HEK293 (cell line): Measurements from ENCODE around the gene CRCP.
A peak's percentile ranks its signal among the peaks of the same experiment; 100 is the strongest.

Experiments used
- CTCF ChIA-PET: fragments of 350-600 bp; formaldehyde crosslinking; extraction: SDS; loops from one replicate; lab custom pipeline; 2021; ENCODE audit warnings: antibody characterized with exemption; lab: Yijun Ruan, JAX
- POLR2A ChIA-PET: fragments of 300-600 bp; formaldehyde crosslinking; extraction: SDS; loops from one replicate; lab custom pipeline; 2020; ENCODE audit warnings: antibody characterized with exemption, inconsistent platforms; lab: Yijun Ruan, JAX
- H3K27ac ChIP-seq: fragments of 200-500 bp; sonication (Bioruptor generic); 2 replicates; pipeline ENCODE4 v1.5.1; 2014; ENCODE audit warnings: low read depth, low read length, control low read depth, inconsistent platforms; ENCODE audit errors: extremely low read depth
- H3K36me3 ChIP-seq, 2 experiments: fragments of 200-500 bp in 1 of 2; sonication (Bioruptor generic) in 1 of 2; 1 replicate in 1 of 2; 2 replicates in 1 of 2; pipeline ENCODE4 v1.5.1; 2014 to 2017; ENCODE audit warnings: inconsistent platforms in 2 of 2, low read length in 2 of 2; ENCODE audit not compliant: control insufficient read depth in 2 of 2, insufficient read depth in 1 of 2
- H3K4me1 ChIP-seq: fragments of 200-500 bp; sonication (Bioruptor generic); 2 replicates; pipeline ENCODE4 v1.5.1; 2014; ENCODE audit warnings: mild to moderate bottlenecking, low read length, inconsistent platforms; ENCODE audit not compliant: control insufficient read depth, insufficient read depth
- H3K4me3 ChIP-seq: 2 replicates; pipeline ENCODE4 v1.5.1; 2011; ENCODE audit warnings: low read depth, mild to moderate bottlenecking, control low read depth, low read length, moderate library complexity
- H3K9me3 ChIP-seq: fragments of 200-500 bp; sonication (Bioruptor generic); 2 replicates; pipeline ENCODE4 v1.5.1; 2014; ENCODE audit warnings: low read depth, low read length, inconsistent platforms; ENCODE audit not compliant: control insufficient read depth, insufficient read depth
- AEBP2 ChIP-seq: fragments of 450-650 bp; formaldehyde crosslinking; IDR thresholded peaks from 2 replicates; pipeline ENCODE4 v1.5.1; 2016; ENCODE audit warnings: missing biosample characterization, missing genetic modification characterization, borderline replicate concordance
- KLF1 ChIP-seq: fragments of 450-650 bp; formaldehyde crosslinking; IDR thresholded peaks from 2 replicates; pipeline ENCODE4 v1.5.1; 2016; ENCODE audit warnings: missing biosample characterization, missing genetic modification characterization
- KLF10 ChIP-seq: fragments of 450-650 bp; IDR thresholded peaks from 2 replicates; pipeline ENCODE4 v1.5.1; 2018; ENCODE audit warnings: missing biosample characterization, mild to moderate bottlenecking, missing genetic modification characterization
- KLF9 ChIP-seq: fragments of 450-650 bp; formaldehyde crosslinking; IDR thresholded peaks from 2 replicates; pipeline ENCODE4 v1.5.1; 2016; ENCODE audit warnings: missing biosample characterization, missing genetic modification characterization, low read depth
- MZF1 ChIP-seq: fragments of 450-650 bp; formaldehyde crosslinking; IDR thresholded peaks from 2 replicates; pipeline ENCODE4 v1.5.1; 2017; ENCODE audit warnings: missing biosample characterization, missing genetic modification characterization, borderline replicate concordance
- TCF7L2 ChIP-seq: IDR thresholded peaks from 2 replicates; pipeline ENCODE4 v1.6.1; 2011; ENCODE audit warnings: low read depth, mild to moderate bottlenecking, inconsistent platforms, low read length, moderate library complexity, borderline replicate concordance
- ZBTB49 ChIP-seq: fragments of 450-650 bp; formaldehyde crosslinking; IDR thresholded peaks from 2 replicates; pipeline ENCODE4 v1.5.1; 2016; ENCODE audit warnings: missing biosample characterization, missing genetic modification characterization, low read depth
- ZBTB6 ChIP-seq: fragments of 450-650 bp; formaldehyde crosslinking; IDR thresholded peaks from 2 replicates; pipeline ENCODE4 v1.5.1; 2017; ENCODE audit warnings: missing biosample characterization, missing genetic modification characterization
- ZNF157 ChIP-seq: fragments of 450-650 bp; formaldehyde crosslinking; IDR thresholded peaks from 2 replicates; pipeline ENCODE4 v1.5.1; 2016; ENCODE audit warnings: missing biosample characterization, missing genetic modification characterization
- ZNF175 ChIP-seq: fragments of 450-650 bp; formaldehyde crosslinking; IDR thresholded peaks from 2 replicates; pipeline ENCODE4 v1.5.1; 2016; ENCODE audit warnings: missing biosample characterization, missing genetic modification characterization
- ZNF18 ChIP-seq: fragments of 450-650 bp; formaldehyde crosslinking; IDR thresholded peaks from 2 replicates; pipeline ENCODE4 v1.5.1; 2016; ENCODE audit warnings: missing biosample characterization, missing genetic modification characterization
- ZNF19 ChIP-seq: fragments of 450-650 bp; formaldehyde crosslinking; IDR thresholded peaks from 2 replicates; pipeline ENCODE4; 2016; ENCODE audit warnings: missing biosample characterization, missing genetic modification characterization, low read depth
- ZNF211 ChIP-seq: fragments of 450-650 bp; formaldehyde crosslinking; IDR thresholded peaks from 2 replicates; pipeline ENCODE4 v1.5.1; 2016; ENCODE audit warnings: low read depth, missing biosample characterization, missing genetic modification characterization
- ZNF549 ChIP-seq: fragments of 450-650 bp; IDR thresholded peaks from 2 replicates; pipeline ENCODE4 v1.5.1; 2018; ENCODE audit warnings: missing biosample characterization, missing genetic modification characterization, mild to moderate bottlenecking, inconsistent platforms, moderate library complexity
- ZNF692 ChIP-seq: fragments of 450-650 bp; formaldehyde crosslinking; IDR thresholded peaks from 2 replicates; pipeline ENCODE4 v1.5.1; 2016; ENCODE audit warnings: missing biosample characterization, missing genetic modification characterization

The CRCP gene

GRCh38 chr7:66178258-66178657, 63.6 kb downstream of the CRCP start:
- no peaks in the 10 kb centered on the region for H3K36me3 ChIP-seq
- TF ChIP-seq AEBP2 (no peak), TCF7L2 (no peak), MZF1 (tag by site-specific recombination) (no peak), ZBTB6 (tag by site-specific recombination) (no peak)
- H3K4me1 ChIP-seq, result no peaks in the 10 kb centered on the region
- no peak overlapping the region for H3K4me3 ChIP-seq
- POLR2A ChIA-PET, result interaction anchor here (1.5 kb wide), 1 partner anchor 26 kb away, joined by 4 read pairs; the partner anchor contains the start of gene TPST1
- no peaks in the 10 kb centered on the region for H3K9me3 ChIP-seq
- CTCF ChIA-PET, result no interaction called here
- no peak overlapping the region for H3K27ac ChIP-seq

- TF ChIP-seq ZNF692 (no peak), KLF10 (tag by site-specific recombination) (no peak), ZNF211 (tag by site-specific recombination) (no peak), ZNF157 (tag by site-specific recombination) (no peak), KLF9 (tag by site-specific recombination) (no peak), ZNF549 (tag by site-specific recombination) (no peak), KLF1 (tag by site-specific recombination) (no peak), ZNF175 (no peak)
- CTCF ChIA-PET, result interaction anchor here (1.0 kb wide), 1 partner anchor 23 kb away, joined by 3 read pairs; the partner anchor contains the start of gene TPST1
- POLR2A ChIA-PET, result no interaction called here
Measured at GRCh38 chr7:66181329-66181728, 66.7 kb downstream of the CRCP start.

GRCh38 chr7:66181845-66182244, 67.2 kb downstream of the CRCP start:
- ChIA-PET CTCF (interaction anchor here (1.0 kb wide), 1 partner anchor 23 kb away, joined by 3 read pairs; the partner anchor contains the start of gene TPST1), POLR2A (no interaction called here)
- no peaks in the 10 kb centered on the region for H3K4me1 ChIP-seq
- H3K36me3 ChIP-seq, result no peaks in the 10 kb centered on the region
- H3K9me3 ChIP-seq, result no peaks in the 10 kb centered on the region
- no peak for TF ChIP-seq ZNF19 (tag by site-specific recombination)
- 0 out of 2 replicates have a peak, but pooled peaks have one; percentile 21 for TF ChIP-seq ZNF18
- TF ChIP-seq ZBTB49 (tag by site-specific recombination), result no peak
- H3K4me3 ChIP-seq, result no peak overlapping the region
- H3K27ac ChIP-seq, result no peak overlapping the region

More at GRCh38 chr7:66181329-66181728, 66.7 kb downstream of the CRCP start:
- Histone ChIP-seq H3K27ac (no peak overlapping the region), H3K36me3 (no peaks in the 10 kb centered on the region), H3K4me1 (no peaks in the 10 kb centered on the region), H3K4me3 (no peak overlapping the region), H3K9me3 (no peaks in the 10 kb centered on the region)
